Activated gamma-delta T cell (primary cell): ENCODE measurements around the gene CDC42EP1.
"Not testable (repeated sequence)": the region's sequence is repeated elsewhere in the genome, so short reads cannot be mapped to it uniquely, and the experiment has no call there.

ENCODE experiments used
- DNase-seq: peaks from one replicate; lab custom pipeline; 2025; lab: John Stamatoyannopoulos, UW

CDC42EP1 gene

DNA sequence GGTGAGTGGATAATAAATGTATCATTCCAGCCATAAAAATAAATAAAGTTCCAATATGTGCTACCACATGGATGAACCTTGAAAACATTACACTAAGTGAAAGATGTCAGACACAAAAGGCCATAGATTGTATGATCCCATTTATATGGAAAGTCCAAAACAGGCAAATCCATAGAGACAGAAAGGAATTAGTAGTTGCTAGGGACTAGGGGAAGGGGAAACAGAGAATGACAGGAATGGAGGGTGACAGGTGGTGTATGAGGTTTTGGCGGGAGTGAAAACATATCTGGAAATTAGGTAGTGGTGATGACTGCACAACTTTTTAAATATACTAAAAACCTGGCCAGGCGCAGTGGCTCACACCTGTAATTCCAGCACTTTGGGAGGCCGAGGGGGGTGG, 25.8 kb upstream of the CDC42EP1 start:
- no peak for DNase-seq

DNA sequence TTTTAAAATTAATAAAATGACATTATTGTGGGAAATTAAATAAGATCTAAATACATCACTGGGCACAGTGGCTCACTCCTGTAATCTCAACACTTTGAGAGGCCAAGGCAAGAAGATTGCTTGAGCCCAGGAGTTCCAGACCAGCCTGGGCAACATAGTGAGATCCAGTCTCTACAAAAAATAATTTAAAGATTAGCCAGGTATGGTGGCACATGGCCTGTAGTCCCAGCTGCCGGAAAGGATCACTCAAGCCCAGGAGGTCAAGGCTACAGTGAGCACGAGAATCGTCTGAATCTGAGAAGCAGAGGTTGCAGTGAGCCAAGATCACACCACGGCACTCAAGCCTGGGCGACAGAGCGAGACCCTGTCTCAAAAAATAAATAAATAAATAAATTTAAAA, 25.1 kb upstream of the CDC42EP1 start:
- DNase-seq: no peak

DNA sequence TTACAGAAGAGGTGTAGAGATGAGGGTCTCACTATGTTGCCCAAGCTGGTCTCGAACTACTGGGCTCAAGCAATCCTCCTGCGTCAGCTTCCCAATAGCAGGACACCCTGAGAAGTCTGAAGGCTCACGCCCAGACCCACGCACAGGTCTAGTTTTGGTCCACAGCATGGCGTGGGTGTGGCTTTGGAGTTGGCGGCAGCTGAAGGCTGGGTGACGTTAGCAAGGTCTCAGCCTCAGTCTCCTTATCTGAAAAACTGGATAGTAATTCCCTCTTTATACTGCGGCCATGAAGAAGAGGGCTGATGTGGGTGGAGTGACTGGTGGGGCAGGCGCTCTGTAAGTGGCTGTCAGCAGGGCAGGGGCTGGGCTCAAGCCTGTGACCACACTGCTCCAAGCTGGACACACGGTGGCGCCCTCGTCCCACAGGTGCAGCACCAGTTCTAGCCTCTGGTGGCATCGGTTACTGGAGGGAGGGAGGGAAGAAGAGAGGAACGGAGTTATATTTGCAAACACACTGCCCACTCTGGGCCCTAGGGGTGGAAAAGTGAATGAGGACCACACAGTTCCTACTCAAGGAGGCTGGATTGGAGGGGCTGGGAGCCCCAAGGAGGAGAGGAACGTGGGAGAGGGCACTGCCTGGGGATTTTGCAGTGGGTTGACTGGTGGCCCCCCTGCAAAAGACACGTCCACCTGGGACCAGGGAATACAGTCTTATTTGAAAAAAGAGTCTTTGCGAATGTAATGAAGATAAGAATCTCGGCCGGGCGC, 21.5 kb upstream of the CDC42EP1 start:
- peak; percentile 68 for DNase-seq

DNA sequence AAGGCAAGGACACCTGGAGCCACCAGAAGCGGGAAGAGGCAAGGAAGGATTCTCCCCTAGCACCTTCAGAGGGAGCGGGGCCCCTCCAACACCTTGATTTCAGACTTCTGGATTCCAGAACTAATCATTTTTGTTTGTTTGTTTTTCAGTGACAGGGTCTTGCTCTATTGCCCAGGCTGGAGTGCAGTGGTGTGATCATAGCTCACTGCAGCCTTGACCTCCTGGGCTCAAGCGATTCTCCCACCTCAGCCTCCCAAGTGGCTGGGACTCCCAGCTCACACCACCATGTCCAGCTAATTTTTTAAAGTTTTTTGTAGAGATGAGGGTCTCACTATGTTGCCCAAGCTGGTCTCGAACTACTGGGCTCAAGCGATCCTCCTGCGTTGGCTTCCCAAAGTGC, 20.5 kb upstream of the CDC42EP1 start:
- DNase-seq: not testable (repeated sequence)

DNA sequence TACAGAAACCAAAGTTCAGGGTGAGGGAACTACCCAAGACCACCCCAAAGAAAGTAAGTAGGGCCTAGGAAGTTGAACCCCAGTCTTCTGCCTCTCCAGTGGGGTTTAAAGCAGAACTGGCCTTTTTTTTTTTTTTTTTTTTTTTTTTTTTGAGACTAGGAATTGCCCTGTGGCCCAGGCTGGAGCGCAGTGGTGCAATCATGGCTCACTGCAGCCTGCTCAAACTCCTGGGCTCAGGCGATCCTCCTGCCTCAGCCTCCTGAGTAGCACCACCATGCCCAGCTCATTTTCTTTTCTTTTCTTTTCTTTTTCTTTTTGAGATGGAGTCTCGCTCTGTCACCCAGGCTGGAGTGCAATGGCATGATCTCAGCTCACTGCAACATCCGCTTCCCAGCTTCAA, 17.9 kb upstream of the CDC42EP1 start:
- not testable (repeated sequence) for DNase-seq

DNA sequence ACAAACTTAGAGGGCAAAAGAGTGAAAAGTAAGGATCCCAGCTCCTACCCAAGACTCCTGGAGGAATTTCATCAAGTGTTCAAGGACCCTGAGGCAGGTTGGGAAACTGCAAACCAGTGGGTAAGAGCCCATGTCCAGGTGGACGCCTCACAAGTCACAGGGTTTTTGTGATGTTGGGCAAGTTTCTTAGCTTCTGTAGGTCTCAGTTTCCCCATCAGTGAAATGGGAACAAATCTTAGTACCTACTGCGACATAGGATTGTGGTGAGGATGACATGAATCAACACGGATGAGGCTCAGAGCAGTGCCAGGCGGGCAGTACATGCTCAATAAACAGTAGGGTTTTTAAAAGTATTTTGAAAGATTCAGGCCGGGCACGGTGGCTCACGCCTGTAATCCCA, 17.3 kb upstream of the CDC42EP1 start:
- no peak for DNase-seq

DNA sequence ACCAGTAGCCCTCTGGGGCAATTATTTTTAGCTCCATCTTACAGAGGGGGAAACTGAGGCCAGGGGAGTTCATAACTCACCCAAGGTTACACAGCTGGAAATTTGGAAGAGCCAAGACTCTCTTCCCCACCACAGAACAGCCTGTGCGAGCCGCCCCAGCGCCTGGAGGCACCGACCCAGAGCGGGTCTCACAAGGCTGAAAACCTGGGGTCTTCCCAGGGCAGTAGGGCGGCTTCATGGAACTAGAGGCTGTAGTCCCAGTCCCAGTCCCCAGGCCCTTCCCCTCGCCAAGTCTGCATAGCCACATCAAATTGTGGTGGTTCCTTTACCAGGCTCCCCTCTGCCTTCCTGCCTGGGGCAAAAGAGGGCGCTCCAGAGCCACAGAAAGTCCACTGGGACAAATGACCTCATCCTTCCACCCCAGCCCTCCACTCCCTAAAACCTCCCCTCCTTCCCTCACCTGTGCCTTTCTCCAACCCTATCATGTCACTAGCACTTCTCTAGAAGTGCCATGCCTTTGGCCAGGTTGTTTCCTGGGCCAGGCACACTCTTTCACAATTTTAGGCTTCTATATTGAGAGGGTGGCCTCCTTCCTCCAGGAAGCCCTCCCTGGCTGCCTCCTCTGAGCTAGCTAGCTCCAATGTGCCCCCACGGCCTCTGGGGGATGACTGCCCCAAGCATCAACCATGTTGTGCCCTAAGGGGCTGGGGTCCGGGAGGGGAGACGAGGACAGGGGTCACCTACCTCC, 15.2 kb upstream of the CDC42EP1 start:
- no peak for DNase-seq

DNA sequence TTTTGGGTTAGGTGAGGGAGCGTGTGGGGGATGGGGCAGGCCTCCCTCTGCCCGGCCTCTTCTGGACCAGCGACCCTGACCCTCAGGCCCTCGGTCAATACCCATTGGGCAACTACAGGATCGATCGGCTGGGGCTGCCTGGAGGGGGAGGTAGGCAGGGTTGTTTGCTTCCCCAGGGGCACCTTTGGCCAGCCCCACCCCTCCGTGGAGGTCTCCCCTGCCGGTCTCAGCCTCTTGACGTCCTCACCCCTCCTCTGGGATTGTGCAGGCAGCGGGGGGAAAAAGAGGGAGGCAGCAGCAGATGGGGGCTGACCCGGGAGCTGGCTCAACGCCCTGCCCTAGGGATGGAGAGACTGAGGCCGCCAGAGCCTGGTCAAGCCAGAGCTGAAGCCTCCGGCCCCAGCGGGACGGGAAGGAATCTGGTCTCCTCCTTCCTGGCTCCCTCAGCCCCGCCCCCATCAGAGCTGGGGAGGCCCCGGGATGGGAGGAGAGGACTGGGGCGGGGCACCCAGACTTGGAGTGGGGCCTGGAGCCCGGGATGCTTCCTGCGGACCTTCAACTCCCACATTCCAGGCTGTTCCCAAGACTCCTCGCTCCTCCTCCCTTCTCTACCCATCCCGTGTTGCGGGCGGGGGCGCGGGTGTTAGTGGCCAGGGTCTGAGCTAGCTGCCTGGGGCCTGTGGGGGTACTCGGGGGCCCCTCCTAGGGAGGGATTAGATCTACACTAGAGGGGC, 14.4 kb upstream of the CDC42EP1 start:
- DNase-seq: no peak

DNA sequence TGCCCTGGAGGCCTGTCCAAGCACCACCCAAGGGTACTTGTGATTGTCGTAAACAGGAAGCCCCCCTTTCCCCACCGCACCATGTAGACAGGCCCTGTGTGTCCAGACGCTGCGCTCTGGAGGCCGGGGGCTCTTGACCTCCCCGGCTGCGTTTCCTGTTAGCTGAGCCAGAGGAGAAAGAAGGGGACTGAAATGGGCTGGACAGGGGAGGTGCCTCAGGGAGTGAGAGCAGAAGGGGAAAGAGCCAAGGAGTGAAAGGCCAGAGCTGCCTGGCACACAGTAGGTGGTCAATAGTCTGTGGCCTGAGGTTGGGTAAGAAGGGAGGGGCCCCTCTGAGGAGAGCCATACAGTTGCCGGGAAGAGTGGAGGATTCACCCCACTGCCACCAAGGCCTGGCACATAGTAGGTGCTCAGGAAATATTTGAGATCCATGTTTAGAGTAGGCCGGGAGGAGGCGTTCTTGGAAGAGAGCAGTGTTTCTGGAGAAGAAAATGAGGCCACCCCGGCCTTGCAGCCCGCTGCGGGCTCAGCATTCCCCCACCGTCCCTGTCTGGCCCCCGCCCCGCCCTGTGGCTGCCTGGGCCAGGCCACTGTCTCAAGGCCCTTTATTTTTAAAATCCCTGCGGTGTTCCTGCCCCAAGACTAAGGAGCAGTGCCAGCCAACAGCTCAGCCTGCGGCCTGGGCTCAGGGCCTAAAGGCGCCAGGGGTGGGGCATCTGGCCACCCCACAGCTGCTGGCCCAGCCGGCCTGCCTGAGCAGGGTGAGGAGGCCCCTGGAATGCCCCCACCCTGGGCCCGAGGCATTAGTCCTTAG, 13.6 kb upstream of the CDC42EP1 start:
- DNase-seq: no peak

DNA sequence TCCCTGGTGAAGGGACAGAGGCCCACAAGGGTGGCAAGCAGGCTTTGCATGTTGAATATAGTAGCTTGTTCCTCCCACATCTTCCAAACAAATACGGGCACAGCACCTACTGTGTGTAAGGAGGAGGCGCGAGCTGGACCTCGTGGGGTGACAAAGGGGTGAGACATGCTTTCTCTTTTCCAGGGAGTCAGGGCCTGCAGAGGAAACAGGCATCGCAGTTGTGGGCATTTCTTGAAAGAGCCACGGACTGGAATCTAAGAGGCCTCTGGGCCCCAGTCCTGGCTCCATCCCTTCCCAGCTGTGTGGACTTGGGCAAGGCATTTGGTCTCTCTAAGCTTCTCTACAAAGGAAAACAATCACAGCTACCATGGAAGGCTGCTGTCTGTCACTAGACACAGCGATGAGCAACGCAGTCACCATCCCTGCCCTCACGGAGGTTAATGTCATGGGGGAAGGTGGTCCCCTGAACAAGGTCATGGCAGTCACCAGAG, 13.0 kb upstream of the CDC42EP1 start:
- DNase-seq: no peak

DNA sequence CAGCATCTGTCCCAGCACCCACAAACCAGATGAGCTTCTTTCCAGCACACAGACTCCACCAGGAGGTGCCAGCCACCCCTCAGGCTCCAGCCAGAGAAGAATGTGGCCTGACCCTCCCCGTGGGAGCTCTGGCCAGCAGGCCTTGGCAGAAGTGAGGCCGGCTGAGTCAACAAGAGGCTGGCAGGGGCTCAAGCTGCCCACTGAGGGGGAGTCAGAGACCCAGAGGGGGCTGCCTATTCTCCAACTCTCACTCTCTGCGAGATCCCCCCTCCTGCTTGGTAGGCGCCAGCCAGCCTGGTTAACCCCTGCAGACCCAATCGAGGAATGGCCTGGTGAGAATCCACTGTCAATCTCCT, 10.6 kb upstream of the CDC42EP1 start:
- no peak for DNase-seq

DNA sequence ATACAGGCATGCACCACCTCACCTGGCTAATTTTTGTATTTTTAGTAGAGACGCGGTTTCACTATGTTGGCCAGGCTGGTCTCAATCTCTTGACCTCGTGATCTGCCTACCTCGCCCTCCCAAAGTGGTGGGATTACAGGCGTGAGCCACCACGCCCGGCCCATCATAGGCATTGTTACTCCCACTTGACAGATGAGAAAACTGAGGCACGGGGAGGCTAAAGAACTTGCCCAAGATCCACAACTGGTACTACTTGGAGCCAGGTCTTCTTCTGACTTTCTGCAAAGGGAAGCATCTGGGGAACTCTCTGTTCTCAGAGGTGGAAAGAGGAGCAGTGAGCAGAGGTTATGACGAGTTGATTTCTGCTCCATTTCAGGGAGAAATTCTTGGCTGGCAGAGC, 9.4 kb upstream of the CDC42EP1 start:
- not testable (repeated sequence) for DNase-seq

DNA sequence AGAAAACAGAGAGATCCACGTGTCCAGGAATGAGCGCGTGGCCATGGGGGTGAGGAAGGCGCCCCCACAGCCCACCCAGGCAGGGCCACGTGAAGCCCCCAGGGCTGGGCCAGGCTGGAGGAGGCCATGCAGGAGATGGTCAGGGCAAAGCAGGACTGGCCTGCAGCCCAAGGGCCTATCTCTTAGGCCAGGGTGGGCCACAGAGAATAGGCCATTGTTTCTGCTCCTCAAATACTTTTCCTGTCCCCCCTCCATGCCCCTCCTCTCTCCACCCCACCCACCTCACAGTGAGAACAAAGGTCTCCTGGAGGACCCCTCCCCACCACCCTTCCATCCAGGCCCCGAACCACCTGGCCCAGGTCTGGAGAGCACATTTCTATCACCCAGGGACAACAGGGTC, 8.3 kb upstream of the CDC42EP1 start:
- no peak for DNase-seq

DNA sequence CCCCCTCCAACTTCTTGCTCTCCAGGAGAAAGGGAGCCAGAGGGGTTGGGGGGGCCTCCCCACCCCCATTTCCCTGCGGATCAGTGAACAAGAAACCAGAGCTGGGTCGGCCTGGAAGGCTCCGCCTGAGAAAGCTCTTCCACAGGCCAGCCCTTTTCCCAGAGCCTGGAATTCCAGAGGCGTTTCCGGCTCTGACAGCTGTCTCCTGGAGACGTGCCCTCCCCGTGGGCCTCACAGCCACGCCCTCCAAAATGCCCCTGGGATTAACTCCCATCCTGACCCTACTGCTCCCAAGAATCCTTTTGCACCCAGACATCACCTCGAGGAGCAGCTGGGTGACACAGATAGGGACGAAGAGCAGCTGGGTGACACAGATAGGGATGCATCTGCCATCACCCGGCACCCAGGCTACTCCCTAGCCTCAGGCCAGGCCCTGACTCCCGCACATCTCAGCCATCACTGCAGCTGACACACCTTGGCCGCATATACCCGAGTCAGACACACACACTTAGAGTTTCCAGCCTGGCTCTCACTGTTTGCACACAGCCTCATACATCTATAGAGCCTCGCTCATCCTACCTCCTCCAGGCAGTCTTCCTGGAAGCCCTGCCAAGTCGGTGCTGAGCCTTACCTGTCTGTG, 7.6 kb upstream of the CDC42EP1 start:
- no peak for DNase-seq

DNA sequence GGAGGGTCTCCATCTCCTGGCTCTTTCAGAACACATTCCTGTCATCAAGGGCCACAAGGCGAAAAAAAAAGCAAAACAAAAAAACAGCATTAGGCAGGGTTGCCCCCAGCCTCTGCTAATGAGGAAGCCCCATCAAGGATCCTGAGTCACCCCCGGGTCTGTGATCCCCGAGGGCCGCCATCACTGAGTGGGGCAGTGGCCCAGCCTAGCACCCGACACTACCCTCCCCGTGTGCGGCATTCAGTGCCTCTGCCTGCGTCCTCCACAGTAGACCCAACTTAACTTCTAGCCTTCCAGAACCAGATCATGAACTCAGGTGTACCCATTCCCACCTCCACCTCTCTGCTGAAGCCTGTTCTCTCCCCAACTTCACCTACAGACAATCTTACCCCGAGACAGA, 6.6 kb upstream of the CDC42EP1 start:
- no peak for DNase-seq

DNA sequence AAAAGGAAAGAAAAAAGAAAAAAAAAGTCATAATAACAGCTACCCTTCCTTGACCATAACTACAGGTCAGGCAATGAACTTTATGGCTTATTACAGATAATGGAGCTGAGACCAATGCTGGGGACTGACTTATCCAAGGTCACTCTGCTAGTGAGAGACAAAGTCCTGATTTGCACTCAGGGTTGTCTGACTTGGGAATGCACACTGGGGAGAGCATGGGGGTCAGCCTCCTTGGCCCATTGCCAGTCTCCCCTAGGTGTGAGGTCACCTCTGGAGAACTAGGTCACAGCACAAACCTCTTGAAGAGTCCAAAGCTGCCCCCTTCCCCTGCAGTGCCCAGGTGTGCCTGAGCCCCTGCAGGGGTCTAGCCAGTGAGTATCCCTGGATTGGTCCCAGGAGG, 5.3 kb upstream of the CDC42EP1 start:
- no peak for DNase-seq

DNA sequence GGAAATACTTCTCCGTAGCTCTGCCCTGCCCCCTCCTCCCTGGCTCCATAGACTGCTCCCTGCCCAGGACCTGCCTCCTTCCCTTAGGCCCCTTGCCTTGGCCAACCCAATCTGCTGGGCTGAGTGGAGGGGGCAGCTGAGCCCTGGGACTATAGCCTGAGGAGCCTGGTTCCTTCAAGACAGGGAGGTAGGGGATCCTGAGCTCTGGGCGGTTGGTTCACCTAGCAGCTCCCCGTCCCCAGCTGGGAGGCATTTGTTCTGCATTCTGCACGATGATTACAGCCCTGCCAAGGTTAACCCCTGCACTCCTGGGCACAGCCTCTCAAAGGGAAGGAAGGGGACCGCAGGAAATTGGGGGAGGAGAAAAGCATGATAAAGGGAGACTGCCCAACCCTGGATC, 3.6 kb upstream of the CDC42EP1 start:
- DNase-seq: no peak

DNA sequence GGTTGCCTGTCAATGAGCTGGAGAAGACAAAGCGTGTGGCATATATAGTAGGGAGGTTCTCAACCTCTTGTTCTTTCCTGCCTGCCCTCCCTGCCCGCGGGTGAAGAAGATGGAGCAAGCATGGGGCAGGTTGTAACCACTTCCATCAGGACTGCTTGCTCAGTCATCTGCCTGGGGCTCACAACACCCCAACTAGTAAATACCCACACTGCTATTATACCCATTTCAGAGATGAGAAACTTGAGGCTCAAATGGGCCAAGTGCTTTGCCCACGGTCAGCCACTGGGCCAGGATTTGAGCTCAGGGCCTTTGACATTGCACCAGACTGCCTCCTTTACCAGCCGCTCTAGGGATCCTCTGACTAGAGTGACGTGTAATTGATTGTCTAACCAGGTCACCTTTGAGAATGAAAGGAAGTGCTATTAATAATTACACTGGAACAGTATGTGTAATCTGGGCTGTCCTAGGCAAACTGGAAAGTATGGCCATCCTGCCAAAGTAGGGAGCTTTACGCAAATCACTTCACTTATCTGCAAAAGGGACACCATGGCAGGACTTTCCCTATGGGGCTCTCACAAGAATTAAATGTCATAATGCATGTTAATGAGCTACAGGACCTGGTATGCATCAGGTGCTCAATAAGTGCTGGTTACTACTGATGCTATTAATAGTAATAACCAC, 2.8 kb upstream of the CDC42EP1 start:
- no peak for DNase-seq

DNA sequence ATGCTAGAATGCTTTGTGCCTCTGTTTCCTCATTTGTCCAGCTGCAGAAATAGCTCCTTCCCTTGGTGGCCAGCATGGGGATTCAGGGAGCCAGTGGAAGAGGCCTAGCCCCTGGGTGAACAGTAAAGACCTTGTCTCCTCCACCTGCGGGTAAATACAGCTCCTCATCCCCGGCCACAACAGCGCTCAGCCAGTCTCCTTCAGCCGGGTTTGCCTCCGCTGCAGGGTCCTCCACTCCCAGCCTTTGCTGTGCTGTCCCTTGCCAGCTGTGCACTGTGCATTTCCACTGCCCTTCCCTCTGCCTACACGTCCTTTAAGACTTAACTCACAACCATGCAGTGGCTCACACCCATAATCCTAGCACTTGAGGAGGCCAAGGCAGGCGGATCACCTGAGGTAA, 1.5 kb upstream of the CDC42EP1 start:
- DNase-seq: no peak

DNA sequence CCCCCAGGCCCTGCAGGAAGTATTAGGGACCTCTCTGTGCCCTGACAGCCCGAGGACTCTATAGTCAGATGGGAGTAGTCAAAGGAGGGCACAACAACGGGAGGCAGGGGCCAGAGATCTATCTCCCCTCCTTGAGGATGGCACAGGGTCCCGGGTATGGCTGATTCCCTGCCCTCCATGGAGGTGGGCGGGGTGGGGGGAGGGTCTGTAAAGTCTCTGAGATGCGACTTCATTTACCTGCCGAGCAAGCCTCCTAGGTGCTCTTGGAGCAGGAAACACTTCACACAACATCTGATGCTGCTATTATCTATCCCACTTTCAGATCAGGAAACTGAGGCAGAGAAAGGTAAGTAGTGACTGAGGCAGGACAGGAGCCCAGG, 769 bp upstream of the CDC42EP1 start:
- DNase-seq: no peak
